T-cell (primary cell): ENCODE data around the gene EEFSEC. TPM values are rescaled to one million over a fixed set of nuclear protein-coding genes. Genes with fewer than 3 reads are reported as not detected.

ENCODE experiments used
- ATAC-seq, 4 experiments: fragments of 200-7000 bp in 3 of 4; fragments of 150-1000 bp in 1 of 4; cut with Tn5 transposase; replicated peaks in 1 of 4; 1 replicate in 3 of 4; 2 replicates in 1 of 4; pipeline ENCODE4 v1.10.0; 2021; ENCODE audit warnings: moderate library complexity in 3 of 4, mild to moderate bottlenecking in 2 of 4, moderate number of reproducible peaks in 1 of 4
- CTCF ChIA-PET, 2 donors: fragments of 300-600 bp; sonication (Branson Sonifier 250); formaldehyde crosslinking; loops; one replicate each; lab custom pipeline; 2022; ENCODE audit warnings: antibody characterized with exemption in 2 of 2; lab: Charles Lee
- POLR2A ChIA-PET, 2 donors: fragments of 300-600 bp; sonication (Branson Sonifier 250); formaldehyde crosslinking; loops; one replicate each; lab custom pipeline; 2022; ENCODE audit warnings: antibody characterized with exemption in 2 of 2; lab: Charles Lee
- DNase-seq, 35 experiments: peaks; one replicate each; pipeline versions ENCODE4 v3.0.0 to v3.0.0-alpha.2; 2013 to 2023
- H3K27ac ChIP-seq: one replicate; pipeline ENCODE4 v1.5.1; 2013; ENCODE audit warnings: low read length
- H3K27me3 ChIP-seq, 2 experiments: replicated peaks in 1 of 2; 1 replicate in 1 of 2; 2 replicates in 1 of 2; pipeline versions ENCODE4 v1.6.1 to v1.7.0; 2013; ENCODE audit warnings: low read length in 1 of 2, mixed read lengths in 1 of 2; ENCODE audit not compliant: control insufficient read depth in 2 of 2, insufficient read depth in 2 of 2; ENCODE audit errors: extremely low read depth in 1 of 2
- H3K36me3 ChIP-seq, 2 donors: 1 replicate in 1 of 2; 2 replicates in 1 of 2; pipeline versions ENCODE4 v1.6.1 to v1.7.0; 2013; ENCODE audit warnings: low read length in 1 of 2; ENCODE audit not compliant: control insufficient read depth in 2 of 2, insufficient read depth in 1 of 2; ENCODE audit errors: extremely low read depth in 1 of 2
- H3K4me1 ChIP-seq, 2 experiments: 1 replicate in 1 of 2; 2 replicates in 1 of 2; pipeline versions ENCODE4 v1.6.1 to v1.7.0; 2013; ENCODE audit warnings: low read length in 2 of 2, mixed read lengths in 1 of 2; ENCODE audit not compliant: insufficient read depth in 2 of 2, control insufficient read depth in 1 of 2; ENCODE audit errors: extremely low read depth in 1 of 2
- H3K4me3 ChIP-seq, 2 donors: 1 replicate in 1 of 2; 2 replicates in 1 of 2; pipeline versions ENCODE4 v1.5.1 to v1.7.0; 2013; ENCODE audit warnings: mild to moderate bottlenecking in 2 of 2, low read length in 1 of 2, moderate library complexity in 1 of 2; ENCODE audit not compliant: control insufficient read depth in 1 of 2; ENCODE audit errors: extremely low read depth in 1 of 2
- H3K9me3 ChIP-seq: 2 replicates; pipeline ENCODE4 v1.7.0; 2013
- H3K27ac Mint-ChIP-seq, 2 donors: one replicate each; pipeline ENCODE4 v1.8.0; 2020 to 2021; ENCODE audit warnings: mild to moderate bottlenecking in 2 of 2, mixed read lengths in 2 of 2
- H3K27me3 Mint-ChIP-seq, 2 donors: one replicate each; pipeline ENCODE4 v1.8.0; 2021 to 2022; ENCODE audit warnings: mixed read lengths in 2 of 2
- H3K36me3 Mint-ChIP-seq: one replicate; pipeline ENCODE4 v1.8.0; 2021; ENCODE audit warnings: mixed read lengths
- H3K4me1 Mint-ChIP-seq, 3 donors: one replicate each; pipeline ENCODE4 v1.8.0; 2020 to 2022; ENCODE audit warnings: mixed read lengths in 3 of 3, mild to moderate bottlenecking in 1 of 3
- H3K4me3 Mint-ChIP-seq, 3 donors: one replicate each; pipeline ENCODE4 v1.8.0; 2020 to 2022; ENCODE audit warnings: mild to moderate bottlenecking in 3 of 3, mixed read lengths in 3 of 3, moderate library complexity in 3 of 3
- H3K9me3 Mint-ChIP-seq, 3 donors: one replicate each; pipeline ENCODE4 v1.8.0; 2020 to 2022; ENCODE audit warnings: mixed read lengths in 3 of 3
- WGBS: methylation state at CpG from one replicate; pipeline ENCODE4 v1.1.5; 2013; ENCODE audit warnings: missing lambda C conversion rate; ENCODE audit not compliant: insufficient coverage; 5-methylcytosine and 5-hydroxymethylcytosine counted together
- total RNA-seq, 35 experiments: library from RNA in 6 of 35; stranded (reverse) in 6 of 35; fragments of 120-200 nt in 1 of 35; gene quantifications; one replicate each; pipeline versions ENCODE4 v1.2.1 to v1.2.4 and lab custom pipeline; 2013 to 2026

Gene EEFSEC
- total RNA-seq, 5 donors from 2014 or later (not counting 1 experiment from before 2014, with no cell fraction given) = 15.9 to 21.1 (median 19.1) TPM

- ChIA-PET CTCF (no interaction called here), POLR2A (no interaction called here)
- peaks cover 33% of the 10 kb centered on the region for H3K36me3 Mint-ChIP-seq
- H3K9me3 Mint-ChIP-seq = no peaks in the 10 kb centered on the region
- no CpG with 5 or more reads among the region's 2 CpGs for WGBS
- DNase-seq = no peak
- H3K9me3 ChIP-seq = no peaks in the 10 kb centered on the region
- no peak overlapping the region for H3K27ac ChIP-seq
- no peaks in the 10 kb centered on the region for H3K27me3 ChIP-seq
- no peak overlapping the region for H3K4me3 ChIP-seq
- no peak overlapping the region for H3K27ac Mint-ChIP-seq
- no peak overlapping the region for H3K4me3 Mint-ChIP-seq
- no peaks in the 10 kb centered on the region for H3K4me1 ChIP-seq
- no peaks in the 10 kb centered on the region for H3K27me3 Mint-ChIP-seq
- no peak for ATAC-seq
- peaks cover 0 to 10% (median 0%) of the 10 kb centered on the region in 3 donors for H3K4me1 Mint-ChIP-seq
- peaks cover 6 to 11% of the 10 kb centered on the region in 2 donors for H3K36me3 ChIP-seq
Observed at GRCh38 chr3:128369121-128369703, 215.9 kb downstream of the EEFSEC start.

DNA sequence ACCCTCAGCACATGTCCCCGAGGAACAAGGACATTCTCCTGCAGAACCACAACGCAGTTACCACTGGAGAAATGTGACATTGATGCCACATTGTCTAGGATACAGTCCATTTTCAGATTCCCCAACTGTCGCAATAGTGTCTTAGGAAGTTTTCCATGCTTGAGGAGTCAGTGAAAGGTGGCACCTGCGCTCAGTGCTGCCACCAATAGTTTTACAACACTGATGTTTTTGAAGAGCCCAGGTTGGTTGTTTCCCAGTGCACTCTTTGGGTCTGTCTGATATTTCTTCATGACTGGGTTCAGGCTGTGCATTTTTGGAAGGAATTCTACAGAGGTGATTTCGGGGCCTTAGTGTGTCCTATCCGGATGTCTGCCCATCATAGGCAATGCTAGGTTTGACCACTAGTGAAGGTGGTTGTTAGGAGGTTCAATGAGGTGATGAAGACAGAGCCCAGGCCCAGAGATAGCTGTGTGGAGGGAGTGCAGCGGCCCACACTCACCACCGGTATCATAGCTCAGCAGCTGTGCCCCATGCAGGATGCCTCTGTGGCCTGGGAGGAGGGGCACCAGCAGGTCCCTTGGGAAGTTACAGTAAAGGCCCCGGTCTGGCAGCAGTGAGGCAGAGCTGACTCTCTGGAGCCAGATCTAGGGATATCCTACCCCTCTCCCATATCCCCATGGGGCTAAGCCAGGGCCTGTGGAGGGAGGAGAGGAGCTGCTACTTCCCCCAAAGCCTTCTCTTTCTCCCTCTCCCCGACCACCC lies 216.8 kb downstream of the EEFSEC start:
- ATAC-seq (no peak), DNase-seq (no peak)
- WGBS = 95% methylated on average over 8 of the region's 10 CpGs
- H3K4me1 ChIP-seq = no peaks in the 10 kb centered on the region
- no peaks in the 10 kb centered on the region for H3K27me3 ChIP-seq
- H3K27ac ChIP-seq = no peak overlapping the region
- H3K4me3 ChIP-seq = no peak overlapping the region
- Mint-ChIP-seq H3K36me3 (peaks cover 33% of the 10 kb centered on the region), H3K4me1 (peaks cover 0 to 10% (median 0%) of the 10 kb centered on the region in 3 donors), H3K4me3 (no peak overlapping the region), H3K9me3 (no peaks in the 10 kb centered on the region), H3K27ac (no peak overlapping the region), H3K27me3 (no peaks in the 10 kb centered on the region)
- POLR2A ChIA-PET = interaction anchor here in 1 of 2 donors (0.6 kb wide), 1 partner anchor 77 kb away, joined by 3 read pairs; no protein-coding TSS in a partner anchor
- no peaks in the 10 kb centered on the region for H3K9me3 ChIP-seq
- CTCF ChIA-PET = no interaction called here
- peaks cover 6 to 13% of the 10 kb centered on the region in 2 donors for H3K36me3 ChIP-seq

- no peak overlapping the region for H3K4me3 ChIP-seq
- ATAC-seq = no peak
- H3K36me3 Mint-ChIP-seq = peaks cover 32% of the 10 kb centered on the region
- no peak overlapping the region for H3K27ac ChIP-seq
- H3K27ac Mint-ChIP-seq = no peak overlapping the region
- H3K36me3 ChIP-seq = peaks cover 3 to 13% of the 10 kb centered on the region in 2 donors
- WGBS = 94% methylated on average over 3 of the region's 5 CpGs
- ChIA-PET CTCF (no interaction called here), POLR2A (no interaction called here)
- no peaks in the 10 kb centered on the region for H3K4me1 ChIP-seq
- no peak for DNase-seq
- H3K9me3 Mint-ChIP-seq = no peaks in the 10 kb centered on the region
- H3K9me3 ChIP-seq = no peaks in the 10 kb centered on the region
- no peak overlapping the region for H3K4me3 Mint-ChIP-seq
- H3K27me3 ChIP-seq = no peaks in the 10 kb centered on the region
- H3K27me3 Mint-ChIP-seq = no peaks in the 10 kb centered on the region
- H3K4me1 Mint-ChIP-seq = peaks cover 0 to 10% (median 0%) of the 10 kb centered on the region in 3 donors
Observed at GRCh38 chr3:128372281-128372680, 219.0 kb downstream of the EEFSEC start.

- POLR2A ChIA-PET = no interaction called here
- H3K9me3 ChIP-seq = no peaks in the 10 kb centered on the region
- H3K27me3 Mint-ChIP-seq = no peaks in the 10 kb centered on the region
- WGBS = 87% methylated on average over 9 of the region's 10 CpGs
- peaks cover 0 to 13% of the 10 kb centered on the region in 2 donors for H3K36me3 ChIP-seq
- CTCF ChIA-PET = no interaction called here
- H3K27me3 ChIP-seq = no peaks in the 10 kb centered on the region
- H3K27ac Mint-ChIP-seq = no peak overlapping the region
- H3K4me3 ChIP-seq = no peak overlapping the region
- H3K4me1 ChIP-seq = no peaks in the 10 kb centered on the region
- ATAC-seq (no peak), DNase-seq (no peak)
- H3K4me3 Mint-ChIP-seq = no peak overlapping the region
- peaks cover 26% of the 10 kb centered on the region for H3K36me3 Mint-ChIP-seq
- peaks cover 0 to 10% (median 0%) of the 10 kb centered on the region in 3 donors for H3K4me1 Mint-ChIP-seq
- H3K9me3 Mint-ChIP-seq = no peaks in the 10 kb centered on the region
- H3K27ac ChIP-seq = no peak overlapping the region
Observed at GRCh38 chr3:128372707-128373533, 219.6 kb downstream of the EEFSEC start.

DNA sequence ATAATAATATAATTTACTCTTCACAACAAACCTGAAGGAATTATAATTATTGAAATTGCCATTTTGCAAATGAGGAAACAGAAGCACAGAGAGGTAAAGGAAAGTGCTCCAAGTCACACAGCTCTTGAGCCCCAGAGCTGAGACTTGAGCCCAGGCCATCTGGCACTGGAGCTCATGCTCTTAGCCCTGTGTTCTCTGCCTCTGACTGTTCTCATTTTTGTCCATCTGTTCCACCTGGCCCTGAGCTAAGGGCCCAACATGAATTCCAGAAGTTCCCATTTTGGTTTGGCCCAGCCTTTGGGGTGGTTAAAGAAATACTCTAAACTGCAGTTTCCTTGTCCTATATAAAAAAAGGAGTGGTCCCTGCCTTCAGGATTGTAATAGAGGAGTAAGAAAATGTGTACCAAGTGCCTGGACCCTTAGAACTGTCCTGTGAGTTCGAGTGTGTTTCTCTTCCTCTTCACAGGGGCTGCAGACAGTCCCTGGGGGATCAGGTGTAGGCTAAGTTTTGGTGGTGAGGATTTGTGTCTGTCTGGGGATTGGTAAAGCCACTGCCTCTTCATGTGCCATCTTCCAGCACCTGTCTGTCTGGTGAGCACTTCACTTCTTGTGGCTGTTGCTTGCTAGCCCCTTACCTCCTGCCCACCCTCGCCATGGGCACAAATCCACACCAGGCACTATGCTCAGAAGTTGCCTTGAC lies 221.6 kb downstream of the EEFSEC start:
- POLR2A ChIA-PET = no interaction called here
- H3K4me1 Mint-ChIP-seq = peaks cover 0 to 7% (median 0%) of the 10 kb centered on the region in 3 donors
- peaks cover 24% of the 10 kb centered on the region for H3K36me3 Mint-ChIP-seq
- CTCF ChIA-PET = no interaction called here
- WGBS = 88% methylated on average over 2 of the region's 2 CpGs
- H3K4me3 Mint-ChIP-seq = no peak overlapping the region
- ATAC-seq = no peak
- H3K9me3 Mint-ChIP-seq = no peaks in the 10 kb centered on the region
- no peak for DNase-seq
- peaks cover 0 to 16% of the 10 kb centered on the region in 2 donors for H3K36me3 ChIP-seq
- no peaks in the 10 kb centered on the region for H3K9me3 ChIP-seq
- no peak overlapping the region for H3K27ac Mint-ChIP-seq
- no peaks in the 10 kb centered on the region for H3K27me3 ChIP-seq
- H3K4me3 ChIP-seq = no peak overlapping the region
- no peaks in the 10 kb centered on the region for H3K27me3 Mint-ChIP-seq
- H3K4me1 ChIP-seq = no peaks in the 10 kb centered on the region
- no peak overlapping the region for H3K27ac ChIP-seq

DNA sequence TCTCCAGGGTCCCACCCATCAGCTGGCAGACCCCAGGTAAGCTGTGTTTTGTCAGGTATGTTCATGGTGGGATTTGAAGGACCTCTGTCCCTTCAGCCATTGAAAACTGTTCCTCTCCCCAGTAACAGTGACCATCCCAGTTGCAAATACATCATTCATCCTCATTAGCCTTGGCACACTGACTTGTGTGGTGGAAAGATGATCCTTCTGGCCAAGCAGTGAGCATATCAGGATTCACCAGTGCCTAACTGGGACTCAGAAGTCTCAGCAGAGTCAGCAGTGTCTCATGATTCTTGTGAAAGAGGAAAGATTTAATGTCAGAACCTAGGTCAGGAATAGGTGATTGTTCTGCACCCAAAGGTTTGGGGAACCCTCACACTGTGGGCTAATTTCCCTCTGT lies 223.2 kb downstream of the EEFSEC start:
- H3K27ac Mint-ChIP-seq = no peak overlapping the region
- Histone ChIP-seq H3K9me3 (no peaks in the 10 kb centered on the region), H3K36me3 (peaks cover 2 to 13% of the 10 kb centered on the region in 2 donors), H3K4me3 (no peak overlapping the region), H3K4me1 (no peaks in the 10 kb centered on the region), H3K27me3 (no peaks in the 10 kb centered on the region), H3K27ac (no peak overlapping the region)
- no peaks in the 10 kb centered on the region for H3K9me3 Mint-ChIP-seq
- H3K36me3 Mint-ChIP-seq = peaks cover 22% of the 10 kb centered on the region
- ChIA-PET POLR2A (no interaction called here), CTCF (no interaction called here)
- H3K27me3 Mint-ChIP-seq = no peaks in the 10 kb centered on the region
- peaks cover 0 to 2% (median 2%) of the 10 kb centered on the region in 3 donors for H3K4me1 Mint-ChIP-seq
- no peak for ATAC-seq
- DNase-seq = no peak
- H3K4me3 Mint-ChIP-seq = no peak overlapping the region
